Stimulated activated CD8-positive, alpha-beta memory T cell treated with anti-CD3 and anti-CD28 coated beads, Interleukin-4, amount 100 ng/mL, for 48 hours (primary cell): ENCODE data around the gene LRRC4B.

Source experiments
- DNase-seq: peaks from one replicate; pipeline ENCODE4 v3.0.0-alpha.2; 2020

LRRC4B gene

DNA sequence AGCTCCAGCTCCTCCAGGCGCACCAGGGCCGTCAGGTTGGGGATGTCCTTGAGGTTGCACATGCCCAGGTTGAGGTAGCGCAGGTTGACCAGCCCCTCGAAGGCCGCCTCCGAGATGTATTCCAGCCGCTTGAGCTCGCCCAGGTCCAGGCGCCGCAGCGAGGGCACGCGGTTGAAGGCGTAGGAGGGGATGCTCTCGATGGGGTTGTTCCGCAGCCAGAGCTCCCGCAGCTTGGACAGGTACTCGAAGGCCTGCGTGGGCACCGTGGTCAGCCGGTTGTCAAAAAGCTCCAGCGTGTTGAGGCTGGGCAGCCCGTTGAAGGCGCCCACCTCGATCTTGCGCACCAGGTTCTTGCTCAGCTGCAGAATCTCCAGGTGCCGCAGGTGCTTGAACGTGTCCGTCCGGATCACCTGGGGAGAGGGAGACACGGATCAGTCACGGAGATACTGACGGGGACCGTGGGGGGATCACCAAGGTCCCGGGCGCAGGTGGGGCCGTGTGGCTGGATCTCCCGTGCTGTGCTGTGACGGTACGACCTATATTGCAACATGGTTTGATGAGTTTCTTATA, 49.1 kb downstream of the LRRC4B start:
- DNase-seq, result no peak

- peak; percentile 48 for DNase-seq
Observed at GRCh38 chr19:50518091-50519005, 49.9 kb downstream of the LRRC4B start.

DNA sequence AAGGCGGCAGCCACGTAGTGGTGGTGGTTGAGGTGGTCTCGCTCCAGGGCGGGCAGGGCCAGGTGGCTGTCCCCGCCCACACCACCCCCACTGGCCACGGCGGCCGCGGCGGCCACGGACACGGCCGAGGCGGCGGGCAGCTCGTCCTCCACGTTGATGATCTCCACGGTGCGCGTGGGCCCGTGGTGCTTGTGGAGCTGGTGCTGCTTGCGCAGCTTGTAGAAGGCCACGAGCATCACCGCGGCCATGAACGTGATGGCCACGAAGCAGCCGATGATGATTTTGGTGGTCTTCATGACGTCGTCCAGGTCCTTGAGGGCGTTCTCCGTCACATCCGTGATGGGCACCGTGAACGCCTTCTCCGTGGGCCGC, 50.5 kb downstream of the LRRC4B start:
- no peak for DNase-seq

- DNase-seq, result no peak
Observed at GRCh38 chr19:50516964-50517703, 51.1 kb downstream of the LRRC4B start.

DNA sequence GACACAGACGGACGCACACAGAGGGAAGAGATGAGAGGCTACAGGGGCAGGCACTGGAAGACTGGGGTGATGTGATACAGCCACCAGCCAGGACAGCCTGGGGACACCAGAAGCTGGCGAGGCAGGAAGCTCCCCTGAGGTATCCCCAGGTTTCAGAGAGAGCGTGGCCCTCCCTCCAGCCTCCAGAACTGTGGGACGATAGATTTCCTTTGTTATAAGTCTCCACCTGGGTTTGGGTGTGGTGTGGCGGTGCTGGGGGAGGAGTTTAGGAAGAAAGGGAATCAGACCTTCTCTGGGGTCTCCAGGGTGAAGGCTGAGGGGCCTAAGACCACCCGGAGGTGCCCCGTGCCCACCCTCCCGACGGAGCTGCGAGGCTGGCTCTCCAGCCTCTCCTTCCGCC, 51.8 kb downstream of the LRRC4B start:
- DNase-seq, result no peak

GRCh38 chr19:50515168-50515561, 53.1 kb downstream of the LRRC4B start:
- no peak for DNase-seq

GRCh38 chr19:50514346-50515167, 53.7 kb downstream of the LRRC4B start:
- DNase-seq, result no peak

DNA sequence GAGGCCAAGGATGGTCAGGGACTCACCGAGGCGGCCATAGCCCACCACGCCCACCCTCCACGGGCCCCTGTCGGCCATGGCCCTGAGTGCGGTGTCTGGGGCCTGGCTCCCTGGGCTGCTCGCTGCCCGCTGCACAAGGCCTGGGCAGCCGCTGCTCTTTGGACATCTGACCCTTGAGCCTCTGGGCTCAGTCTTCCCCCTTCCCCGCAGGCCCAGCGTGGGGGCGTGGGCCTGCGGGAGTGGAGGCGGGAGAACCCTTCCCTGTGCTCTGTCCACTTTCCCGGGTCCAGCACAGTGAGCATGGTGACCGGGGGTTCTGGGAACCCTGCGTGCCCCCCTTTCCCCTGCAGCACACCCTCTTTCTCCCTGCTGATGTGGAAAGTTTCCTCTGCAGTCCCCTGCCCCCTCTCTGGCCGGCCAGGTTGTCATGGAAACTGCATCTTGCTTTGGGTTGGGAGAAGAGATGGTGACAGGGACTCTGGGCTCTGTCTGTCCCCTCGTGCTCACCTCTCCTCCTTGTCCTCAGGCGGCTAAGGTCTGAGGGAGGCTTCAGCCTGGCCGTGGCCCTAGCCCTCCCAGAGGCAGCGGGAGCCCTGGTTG, 54.4 kb downstream of the LRRC4B start, which contains the start of gene ASPDH:
TSS of gene ASPDH (minus strand) at position 168 of the 600 bp plus-strand sequence. CDS start at position 78, 90 bp downstream.
- DNase-seq, result no peak

DNA sequence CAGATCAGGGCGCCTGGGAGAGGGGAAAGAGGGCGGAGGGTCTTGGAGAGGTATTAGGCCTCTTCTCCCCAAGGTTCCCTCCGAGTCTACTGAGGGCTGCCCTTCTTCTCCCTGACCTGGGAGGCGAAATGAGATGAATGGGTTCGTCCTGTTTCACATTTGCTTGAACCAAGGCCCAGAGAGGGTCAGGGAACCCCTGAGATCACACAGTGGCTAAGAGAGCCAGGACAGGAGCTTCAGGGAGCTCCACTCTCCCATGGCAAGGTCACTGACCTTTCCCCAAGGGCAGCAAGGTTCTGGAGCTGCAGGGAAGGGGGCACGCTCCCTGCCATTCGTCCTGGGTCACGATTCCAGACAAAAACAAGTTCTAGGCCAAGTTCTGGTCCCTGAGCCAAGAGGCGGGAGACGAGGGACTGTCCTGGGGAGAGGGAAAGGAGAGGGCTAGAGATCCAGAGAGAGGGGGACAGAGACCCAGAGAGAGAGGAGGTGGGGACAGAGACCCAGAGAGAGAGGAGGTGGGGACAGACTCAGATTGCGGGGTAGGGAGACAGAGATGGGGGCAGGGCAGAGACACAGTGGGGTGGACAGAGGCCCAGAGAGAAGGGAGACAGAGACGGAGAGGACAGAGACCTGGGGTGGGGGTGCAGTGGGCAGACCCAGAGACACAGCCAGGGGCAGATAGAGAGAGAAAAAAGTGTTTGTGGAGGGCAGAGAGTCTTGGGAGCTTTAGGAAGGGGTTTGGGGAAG, 55.1 kb downstream of the LRRC4B start:
- no peak for DNase-seq

- DNase-seq, result no peak
Observed at GRCh38 chr19:50512112-50512998, 55.9 kb downstream of the LRRC4B start.

- DNase-seq, result peak; percentile 97
Observed at GRCh38 chr19:50511069-50511822, 57.0 kb downstream of the LRRC4B start, which contains the start of gene JOSD2. TSS of gene JOSD2 (minus strand) at chr19:50511191. CDS start at chr19:50510431, 760 bp downstream.

DNA sequence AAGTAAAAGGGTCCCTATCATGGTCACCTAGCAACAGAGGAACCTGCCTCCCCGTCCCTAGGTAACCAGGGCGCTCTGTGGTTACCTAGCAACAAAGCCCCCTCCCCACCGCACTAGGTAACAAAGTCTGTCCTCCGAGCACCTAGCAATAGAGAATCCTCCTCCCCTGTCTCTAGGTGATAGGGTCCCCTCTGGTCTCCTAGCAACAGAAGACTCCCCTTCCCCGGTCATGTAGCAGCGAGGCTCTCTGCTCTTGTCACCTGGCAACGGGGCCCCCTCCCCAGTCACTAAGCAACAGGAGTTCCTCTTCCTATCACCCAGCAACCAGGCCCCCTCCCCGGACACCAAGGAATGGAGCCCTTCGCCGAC, 57.6 kb downstream of the LRRC4B start:
- no peak for DNase-seq

DNA sequence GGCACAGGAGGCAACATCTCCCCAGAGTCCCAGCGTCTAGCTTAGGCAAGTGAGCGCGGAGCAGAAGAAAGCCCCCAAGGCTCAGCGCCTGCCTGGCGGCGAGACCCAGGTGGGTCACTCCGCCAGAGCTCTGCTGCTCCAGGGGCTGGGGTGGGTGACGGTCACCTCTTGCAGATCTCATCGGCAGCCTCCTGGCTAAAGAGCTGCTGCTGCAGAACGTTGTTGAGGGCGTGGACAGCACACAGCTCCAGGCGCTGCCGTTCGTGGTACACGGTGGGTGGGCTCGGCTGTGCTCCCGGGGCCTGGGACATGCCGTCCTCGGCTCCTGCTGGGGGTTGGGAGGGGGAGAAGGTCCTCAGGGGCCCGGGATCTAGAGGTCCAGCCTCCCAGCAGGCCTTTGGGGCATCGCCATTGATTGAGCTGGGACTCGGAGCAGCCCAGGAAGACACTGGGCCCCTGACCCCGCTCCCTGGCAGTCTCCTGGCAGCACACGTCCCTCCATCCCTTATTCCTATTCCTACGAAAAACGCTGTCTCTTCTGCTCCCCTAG, 58.0 kb downstream of the LRRC4B start:
- DNase-seq, result no peak

- no peak for DNase-seq
Observed at GRCh38 chr19:50509366-50509765, 58.9 kb downstream of the LRRC4B start.

DNA sequence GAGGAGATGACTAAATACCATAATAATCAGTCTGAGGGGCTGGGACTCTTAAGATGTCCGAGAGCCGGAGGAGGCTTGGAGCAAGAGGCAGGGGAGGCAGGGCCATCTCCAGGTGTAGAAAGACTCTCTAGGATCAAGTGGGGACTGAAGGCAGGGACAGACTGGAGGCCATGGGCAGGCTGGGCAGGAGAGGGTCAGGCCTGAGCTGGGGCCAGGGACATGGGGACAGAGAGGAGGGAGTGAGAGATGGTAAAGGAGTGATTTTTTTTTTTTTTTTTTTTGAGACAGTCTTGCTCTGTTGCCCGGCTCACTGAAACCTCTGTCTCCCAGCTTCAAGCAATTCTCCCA, 59.4 kb downstream of the LRRC4B start:
- DNase-seq, result no peak

GRCh38 chr19:50507376-50507775, 60.9 kb downstream of the LRRC4B start:
- DNase-seq, result no peak

DNA sequence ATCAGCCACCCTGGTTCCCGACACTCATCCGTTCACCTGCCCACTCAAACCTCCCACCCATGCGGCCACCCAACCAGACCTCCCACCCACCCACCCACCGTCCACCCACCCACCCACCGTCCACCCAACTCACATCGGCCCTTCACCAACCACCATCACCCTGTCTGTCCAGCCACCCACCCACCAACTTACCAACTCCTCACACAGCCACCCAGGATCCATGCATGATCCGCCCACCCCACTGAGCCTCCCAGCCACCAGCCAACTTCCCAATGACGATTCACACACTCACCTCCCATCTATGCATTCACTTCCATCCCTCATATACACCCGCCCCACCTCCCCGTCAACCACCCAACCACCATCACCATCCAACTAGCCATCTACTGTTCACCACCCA, 61.5 kb downstream of the LRRC4B start:
- no peak for DNase-seq

- no peak for DNase-seq
Observed at GRCh38 chr19:50505856-50506611, 62.2 kb downstream of the LRRC4B start.
